ENCODE data around the gene EME1.
A peak's percentile ranks its signal among the peaks of the same experiment; 100 is the strongest.
"Not testable (repeated sequence)": the region's sequence is repeated elsewhere in the genome, so short reads cannot be mapped to it uniquely, and the experiment has no call there.

EME1 gene, protein sequence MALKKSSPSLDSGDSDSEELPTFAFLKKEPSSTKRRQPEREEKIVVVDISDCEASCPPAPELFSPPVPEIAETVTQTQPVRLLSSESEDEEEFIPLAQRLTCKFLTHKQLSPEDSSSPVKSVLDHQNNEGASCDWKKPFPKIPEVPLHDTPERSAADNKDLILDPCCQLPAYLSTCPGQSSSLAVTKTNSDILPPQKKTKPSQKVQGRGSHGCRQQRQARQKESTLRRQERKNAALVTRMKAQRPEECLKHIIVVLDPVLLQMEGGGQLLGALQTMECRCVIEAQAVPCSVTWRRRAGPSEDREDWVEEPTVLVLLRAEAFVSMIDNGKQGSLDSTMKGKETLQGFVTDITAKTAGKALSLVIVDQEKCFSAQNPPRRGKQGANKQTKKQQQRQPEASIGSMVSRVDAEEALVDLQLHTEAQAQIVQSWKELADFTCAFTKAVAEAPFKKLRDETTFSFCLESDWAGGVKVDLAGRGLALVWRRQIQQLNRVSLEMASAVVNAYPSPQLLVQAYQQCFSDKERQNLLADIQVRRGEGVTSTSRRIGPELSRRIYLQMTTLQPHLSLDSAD

DNA sequence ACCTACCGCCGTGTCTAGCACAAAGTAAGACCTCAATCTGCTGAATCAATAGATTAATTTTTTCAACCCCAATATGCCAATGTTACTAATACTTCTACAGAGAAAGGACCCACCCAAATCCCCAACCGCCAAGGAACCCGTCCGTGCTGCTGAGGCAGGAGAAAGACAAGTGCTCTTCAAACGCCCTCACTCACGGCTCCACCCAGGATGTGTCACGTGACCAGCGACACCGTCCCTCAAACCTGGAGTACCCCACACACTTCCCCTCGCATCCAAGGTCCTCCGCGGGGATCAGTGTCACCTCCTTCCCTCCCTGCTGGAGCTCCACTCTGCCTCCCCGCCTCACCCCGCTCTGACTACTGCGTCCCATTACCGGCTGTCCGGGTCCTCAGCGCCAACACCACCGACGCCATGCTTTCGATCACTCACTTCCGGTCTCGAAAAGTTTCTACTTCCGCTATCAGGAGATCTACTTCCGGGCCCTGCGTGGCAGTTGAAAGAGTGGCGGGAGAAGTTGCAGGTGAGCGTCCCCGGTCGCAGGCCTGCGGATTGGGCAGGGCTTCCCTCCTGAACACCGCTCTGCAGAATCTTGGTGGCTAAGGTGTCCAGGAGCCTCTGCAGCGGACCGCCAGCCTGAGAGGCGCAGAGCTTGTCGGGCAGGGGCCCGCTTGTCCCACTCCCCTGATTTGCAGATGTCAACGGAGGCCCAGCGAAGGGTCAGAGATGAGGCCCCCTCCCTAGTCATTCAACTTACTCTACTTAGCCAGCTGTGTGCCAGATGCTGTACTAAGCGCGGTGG lies at the start of gene EME1, which contains the start of gene MRPL27:
TSS of gene EME1 (plus strand) at position 472 of the 799 bp plus-strand sequence. CDS start 1,980 bp downstream, outside the sequence.
TSS of gene MRPL27 (minus strand) at position 427 of the 799 bp plus-strand sequence. CDS start at position 413, 14 bp downstream.
- DNase-seq = peak; percentile 85

- DNase-seq = no peak
These were observed 47.1 kb upstream of the EME1 start for GRCh38 chr17:50325906-50326305.

DNA sequence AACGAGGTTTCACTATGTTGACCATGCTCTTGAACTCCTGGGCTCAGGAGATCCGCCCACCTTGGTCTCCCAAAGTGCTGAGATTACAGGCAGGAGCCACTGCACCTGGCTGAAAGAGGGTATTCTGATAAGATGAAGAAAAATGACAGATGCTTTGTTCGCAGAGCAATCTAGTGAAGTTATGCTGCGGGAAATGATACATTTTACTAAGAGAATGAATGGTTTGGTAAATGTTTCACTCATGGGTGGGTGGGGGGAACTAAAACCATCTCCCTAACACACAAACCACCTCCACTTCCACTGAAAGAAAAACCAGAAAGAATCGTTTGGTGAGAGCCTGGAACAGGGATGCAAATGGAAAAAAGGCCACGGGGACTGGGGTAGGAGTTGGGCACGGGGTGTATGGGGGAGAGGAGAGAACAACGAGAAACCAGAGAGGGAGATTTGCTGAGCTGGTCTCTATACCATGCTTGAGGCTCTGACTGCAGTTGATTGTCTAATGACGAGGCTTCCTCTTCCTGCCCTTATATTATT lies 46.1 kb upstream of the EME1 start:
- no peak for DNase-seq

DNA sequence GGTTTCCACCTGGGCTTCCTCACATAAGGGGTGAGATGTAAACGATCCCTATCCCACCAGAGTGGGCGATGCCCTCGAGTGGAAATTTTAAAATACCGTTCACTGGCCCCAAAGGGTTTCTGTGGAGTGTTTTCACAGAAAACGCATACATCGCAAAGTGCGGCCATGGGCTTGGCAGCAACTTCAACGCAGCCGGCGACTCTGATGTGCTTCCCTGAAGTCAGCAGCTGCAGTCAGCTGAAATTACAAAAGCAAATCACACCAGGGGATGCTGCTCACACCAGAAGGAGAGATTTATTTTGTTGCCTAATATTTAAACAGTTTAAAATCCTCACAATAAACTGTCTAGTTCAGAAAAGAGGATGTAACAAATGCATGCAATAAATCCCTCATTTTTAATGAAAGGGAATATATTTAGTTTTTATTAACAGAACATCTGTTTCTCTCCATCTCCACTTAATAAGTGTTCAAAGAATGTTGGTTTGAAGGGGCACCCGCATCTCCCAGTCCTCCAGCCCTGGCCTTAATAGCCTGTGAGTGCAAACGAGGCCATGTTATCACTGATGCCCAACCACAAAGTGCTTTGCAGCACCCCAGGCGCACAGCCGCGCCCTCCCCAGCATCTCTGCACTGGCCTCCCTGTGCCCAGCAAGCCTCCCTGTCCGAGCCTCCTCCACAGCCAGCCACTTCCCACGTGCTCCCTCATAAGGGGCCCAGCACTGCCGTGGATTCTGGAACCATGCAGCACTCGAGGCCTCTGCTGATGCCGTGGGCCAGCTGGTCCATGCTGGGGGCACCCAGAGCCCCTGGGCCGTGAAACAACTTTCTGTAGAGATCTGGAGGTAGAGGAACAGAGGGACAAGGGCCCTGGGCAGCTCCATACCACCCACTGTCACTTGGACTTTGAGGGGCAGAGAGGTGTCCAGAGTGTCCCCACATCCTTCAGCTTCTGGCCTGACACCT lies 44.4 kb upstream of the EME1 start:
- DNase-seq = no peak

GRCh38 chr17:50329716-50330115 lies 43.3 kb upstream of the EME1 start:
- no peak for DNase-seq

GRCh38 chr17:50330151-50330775 lies 42.8 kb upstream of the EME1 start:
- no peak for DNase-seq

DNA sequence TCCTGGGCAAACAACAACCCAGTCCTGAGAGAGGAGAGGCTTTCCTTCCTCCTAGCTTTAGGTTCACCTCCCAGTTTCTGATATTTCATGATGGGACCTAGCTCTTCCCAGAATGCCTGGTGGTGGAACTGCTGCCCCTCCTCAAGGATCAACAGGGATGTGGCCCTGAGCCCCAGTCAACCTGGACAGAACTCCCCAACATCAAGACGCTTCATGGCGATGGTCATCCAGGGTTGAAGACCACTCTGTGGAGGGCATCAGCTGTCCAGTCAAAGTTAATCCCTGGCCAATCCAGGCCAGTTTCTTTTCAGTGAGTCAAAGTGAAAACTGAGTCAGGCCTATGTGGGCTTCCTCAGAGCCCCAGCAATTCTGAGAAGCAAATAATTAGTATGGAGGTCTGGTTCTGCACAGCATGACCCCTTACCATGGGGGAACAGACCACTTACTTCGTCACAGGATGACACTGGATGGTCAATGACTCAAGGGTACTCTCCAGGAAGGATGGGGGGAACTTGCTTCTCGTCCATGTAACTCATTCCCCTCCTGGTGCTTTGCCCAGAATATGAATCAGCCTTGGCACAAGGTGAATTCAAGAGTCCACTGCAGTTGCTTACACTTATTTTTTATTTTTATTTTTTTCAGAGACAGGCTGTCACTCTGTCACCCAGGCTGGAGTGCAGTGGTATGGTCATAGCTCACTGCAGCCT lies 41.8 kb upstream of the EME1 start:
- DNase-seq = peak; percentile 56

DNA sequence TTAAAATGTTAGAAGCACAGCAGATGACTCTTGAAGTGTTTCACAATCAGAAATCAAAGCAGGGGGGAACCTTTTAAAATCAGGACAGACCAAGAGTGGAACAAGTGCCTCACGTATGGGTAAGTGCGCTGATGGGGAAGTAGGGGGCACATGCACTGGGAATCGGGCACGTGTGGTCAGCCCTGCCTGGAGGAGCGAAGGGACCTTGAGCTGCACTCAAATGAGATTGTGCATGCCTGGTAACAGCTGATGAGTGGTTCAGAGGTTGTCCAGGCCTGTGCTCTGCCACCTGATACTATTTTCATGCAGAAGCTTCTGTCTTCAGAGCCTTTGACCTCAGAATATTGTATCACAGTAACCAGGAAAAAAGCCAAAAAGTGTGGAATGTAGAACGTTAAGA lies 40.8 kb upstream of the EME1 start:
- no peak for DNase-seq

- not testable (repeated sequence) for DNase-seq
These were observed 39.6 kb upstream of the EME1 start for GRCh38 chr17:50333291-50334057.

DNA sequence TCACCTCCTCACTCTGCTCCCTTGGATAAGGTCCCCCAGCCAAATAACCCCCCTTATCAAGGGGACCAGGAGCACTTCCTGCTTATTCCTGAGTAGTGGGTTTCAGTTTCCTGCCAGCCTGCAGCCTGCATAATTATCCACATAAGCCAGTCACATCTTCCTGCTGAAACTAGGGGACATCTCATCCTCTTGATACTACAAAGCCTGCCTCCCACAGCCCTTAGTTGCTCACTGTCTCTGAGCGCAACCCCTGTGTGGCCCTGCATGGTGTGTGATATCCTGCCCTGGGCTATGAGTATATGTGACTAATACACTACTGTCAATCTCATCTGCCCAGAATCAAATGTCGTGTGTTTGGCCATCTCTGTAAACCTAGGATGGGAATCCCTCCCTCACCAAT lies 35.1 kb upstream of the EME1 start:
- no peak for DNase-seq

DNA sequence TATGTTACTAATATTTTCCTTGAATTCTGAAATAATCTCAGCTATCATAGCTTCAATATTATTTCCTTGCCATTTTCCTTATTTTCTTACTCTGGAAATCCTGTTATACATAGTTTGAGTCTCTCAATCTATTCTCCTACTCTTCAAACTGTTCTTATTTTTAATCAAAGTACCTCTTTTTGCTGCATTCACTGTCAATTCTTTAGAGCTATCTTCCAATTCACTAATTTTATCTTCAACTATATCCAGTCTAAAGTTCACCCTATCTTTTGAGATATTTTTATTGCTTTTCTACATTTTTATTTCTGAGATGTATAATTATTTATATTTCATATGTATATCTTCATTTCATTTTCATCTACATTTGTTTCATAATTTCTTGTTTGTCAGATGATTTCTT lies 34.4 kb upstream of the EME1 start:
- no peak for DNase-seq

DNA sequence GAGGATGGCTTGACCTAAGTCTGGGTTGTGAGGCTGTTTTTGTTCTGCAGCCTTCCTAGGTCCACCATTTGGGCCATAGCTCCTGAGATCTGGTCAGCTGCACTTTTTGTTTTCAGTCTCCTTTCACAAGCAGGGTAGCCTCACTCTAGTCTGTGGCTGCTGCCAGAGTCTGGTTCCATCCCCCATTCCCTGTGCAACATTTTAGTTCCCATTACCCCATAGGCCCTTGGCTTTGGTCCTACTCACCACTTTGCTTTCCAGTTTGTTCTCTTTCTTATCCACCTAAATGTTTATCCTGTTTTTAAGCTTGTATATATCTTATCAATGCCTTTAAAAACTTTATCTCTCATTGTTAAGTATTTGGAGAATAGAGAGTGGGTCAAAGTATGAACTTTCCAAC lies 33.6 kb upstream of the EME1 start:
- no peak for DNase-seq

- no peak for DNase-seq
These were observed 28.2 kb upstream of the EME1 start for GRCh38 chr17:50344731-50345365.

- DNase-seq = peak; percentile 72
These were observed 27.4 kb upstream of the EME1 start, which contains the start of gene XYLT2 for GRCh38 chr17:50345432-50346312. TSS of gene XYLT2 (plus strand) at chr17:50346126. CDS start at chr17:50346141, 15 bp downstream.

DNA sequence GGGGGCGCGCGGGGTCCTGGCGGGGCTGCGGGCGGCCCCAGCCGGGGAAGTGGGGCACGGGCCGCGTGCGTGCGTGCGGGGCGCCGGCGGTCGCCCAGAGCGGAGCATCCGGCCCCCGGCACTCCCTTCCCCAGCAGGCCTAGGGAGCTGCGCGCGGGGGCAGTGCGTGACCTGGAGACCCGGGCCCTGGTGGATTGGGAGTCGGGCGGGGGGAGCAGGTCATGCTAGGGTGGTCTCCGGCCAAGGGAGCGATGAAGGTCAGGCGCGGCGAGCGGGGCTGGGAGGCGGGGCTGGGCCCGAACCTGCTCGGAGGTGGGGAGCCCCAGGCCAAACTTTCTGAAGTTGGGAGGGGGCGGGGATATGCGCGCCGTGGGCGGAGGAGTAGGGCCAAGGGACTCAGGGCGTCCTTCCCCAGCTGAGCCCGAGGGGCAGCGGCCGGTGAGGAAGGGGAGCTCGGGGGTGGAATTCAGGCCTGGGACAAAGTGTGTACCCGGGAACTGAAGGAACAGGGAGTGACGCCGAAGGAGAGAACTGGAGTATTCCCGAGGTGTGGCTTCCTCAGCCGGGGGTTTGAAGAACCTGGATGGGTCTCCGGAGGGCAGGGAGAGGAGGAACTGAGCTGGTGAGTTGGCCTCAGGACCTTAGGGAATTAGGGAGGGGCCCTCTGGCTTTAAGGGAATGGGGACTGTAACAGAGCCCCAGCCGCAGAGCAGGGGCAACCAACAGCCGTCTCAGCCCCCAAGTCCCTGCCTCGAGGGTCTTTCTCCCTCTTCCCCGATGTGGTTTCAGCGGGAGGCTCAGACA lies 26.5 kb upstream of the EME1 start:
- DNase-seq = no peak

GRCh38 chr17:50347117-50347893 lies 25.7 kb upstream of the EME1 start:
- DNase-seq = no peak

DNA sequence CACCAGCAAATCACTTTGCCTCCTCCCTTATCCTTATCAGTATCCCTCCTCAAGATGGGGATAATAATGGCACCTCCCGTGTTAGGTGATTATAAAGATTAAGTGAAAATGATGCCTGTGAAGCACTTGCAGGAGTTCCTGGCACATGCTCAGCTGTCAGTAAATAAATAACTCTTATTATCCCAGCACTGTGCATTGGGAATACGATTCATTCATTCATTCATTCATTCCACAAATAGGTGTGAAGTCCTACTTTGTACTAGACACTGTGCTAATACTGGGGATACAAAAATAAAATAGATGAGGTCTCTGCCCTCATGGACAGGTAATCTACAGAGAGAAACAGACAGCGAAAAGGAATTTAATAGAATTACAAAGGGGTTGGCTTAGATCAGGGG lies 25.1 kb upstream of the EME1 start:
- no peak for DNase-seq
